OCI-LY3 (cell line): ENCODE data around the gene ARHGEF25.

Source experiments
- CTCF ChIP-seq: fragments of 200-600, 300-600 bp; sonication (generic); IDR thresholded peaks from 2 replicates; pipeline ENCODE4 v1.5.1; 2014; ENCODE audit warnings: antibody characterized with exemption, low read length, low read depth
- EZH2phosphoT487 ChIP-seq: fragments of 200-600 bp; shearing (Covaris generic); IDR thresholded peaks from 2 replicates; pipeline ENCODE4 v1.6.1; 2018; ENCODE audit warnings: antibody characterized with exemption, mixed run types, low read depth

DNA sequence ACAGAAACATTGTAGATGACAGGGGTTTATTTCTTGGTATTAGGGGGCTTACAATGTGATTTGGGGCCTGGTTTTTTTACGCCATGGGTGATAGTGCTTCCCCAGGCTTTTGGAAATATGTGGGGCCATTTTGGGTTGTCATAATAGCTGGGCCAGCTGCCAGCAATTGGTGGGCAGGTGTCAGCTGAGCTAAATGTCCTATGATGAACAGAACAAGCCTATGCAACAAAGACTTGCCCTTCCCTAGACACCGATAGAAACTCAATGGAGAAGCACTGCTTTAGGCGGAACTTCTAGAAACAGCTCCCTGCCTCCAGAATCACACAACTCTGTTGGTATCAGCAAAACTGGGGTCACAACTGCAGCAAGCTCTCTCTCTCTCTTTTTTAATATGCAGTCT, 26.9 kb downstream of the ARHGEF25 start:
- no peak for TF ChIP-seq CTCF
- TF ChIP-seq EZH2phosphoT487: no peak
